HL-60/S4 treated with retinoic acid at 250 ng/mL for 4 days and 3 days (cell line): Measurements from ENCODE around the gene SOX9.
"Not testable (repeated sequence)": the region's sequence is repeated elsewhere in the genome, so short reads cannot be mapped to it uniquely, and the experiment has no call there.

Source experiments
- in situ Hi-C: fragments of 300-500 bp; cut with MboI; formaldehyde crosslinking; loops from 2 replicates; pipeline ENCODE4 v1.7.0; 2022; ENCODE audit warnings: low sequenced_read_pairs

Gene SOX9

GRCh38 chr17:72110942-72111318, 9.9 kb upstream of the SOX9 start:
- in situ Hi-C loops, result no loop called here

GRCh38 chr17:72111336-72111923, 9.4 kb upstream of the SOX9 start:
- in situ Hi-C loops, result no loop called here

- in situ Hi-C loops, result not testable (repeated sequence)
Observed at GRCh38 chr17:72111926-72112325, 8.9 kb upstream of the SOX9 start.

- in situ Hi-C loops, result no loop called here
Observed at GRCh38 chr17:72113751-72114150, 7.1 kb upstream of the SOX9 start.

- in situ Hi-C loops, result no loop called here
Observed at GRCh38 chr17:72115781-72116525, 4.9 kb upstream of the SOX9 start.

- in situ Hi-C loops, result no loop called here
Observed at GRCh38 chr17:72116661-72117521, 3.9 kb upstream of the SOX9 start.

- in situ Hi-C loops, result no loop called here
Observed at GRCh38 chr17:72117535-72118334, 3.1 kb upstream of the SOX9 start.

GRCh38 chr17:72118335-72119076, 2.3 kb upstream of the SOX9 start:
- in situ Hi-C loops, result no loop called here

- in situ Hi-C loops, result no loop called here
Observed at GRCh38 chr17:72119077-72119872, 1.5 kb upstream of the SOX9 start.

- in situ Hi-C loops, result no loop called here
Observed at GRCh38 chr17:72119873-72120641, 763 bp upstream of the SOX9 start.

GRCh38 chr17:72121164-72122009, 567 bp downstream of the SOX9 start:
- in situ Hi-C loops, result no loop called here

GRCh38 chr17:72122010-72122764, 1.4 kb downstream of the SOX9 start:
- in situ Hi-C loops, result no loop called here

GRCh38 chr17:72122765-72123529, 2.1 kb downstream of the SOX9 start:
- in situ Hi-C loops, result no loop called here

GRCh38 chr17:72123530-72124437, 3.0 kb downstream of the SOX9 start:
- in situ Hi-C loops, result no loop called here

- in situ Hi-C loops, result no loop called here
Observed at GRCh38 chr17:72124438-72124775, 3.6 kb downstream of the SOX9 start.
